CD4-positive, alpha-beta memory T cell (primary cell): Measurements from ENCODE around the gene TEDDM1. TPM values are rescaled to one million over a fixed set of nuclear protein-coding genes. Genes with fewer than 3 reads are reported as not detected.

Experiments
- polyA plus RNA-seq, 2 donors: library from polyadenylated mRNA; unstranded; fragments of 300-500 nt; fragmentation: Illumina TruSeq; gene quantifications; one replicate each; pipeline ENCODE4 v1.2.3, GENCODE V29; 2021
- total RNA-seq, 2 experiments: library from RNA; stranded (reverse); gene quantifications; one replicate each; pipeline ENCODE4 v1.2.3, GENCODE V29; 2021

TEDDM1 gene
- total and polyA plus RNA-seq, 4 experiments from 2014 or later, result not detected

Other genes starting within 250 kb of the TEDDM1 start
- gene GLUL, start 8.9 kb downstream of the TEDDM1 start, total RNA-seq, result 10 to 100 TPM; 78.5 to 96.0 TPM
- gene GLUL, start 8.9 kb downstream of the TEDDM1 start, polyA plus RNA-seq, result 10 to 100 TPM; 84.0 to 95.0 TPM
- not detected for gene RGSL1, start 49.5 kb upstream of the TEDDM1 start, total RNA-seq
- under 1 TPM in 1 of 2 donors, not detected in 1; 0.07 TPM for gene RGSL1, start 49.5 kb upstream of the TEDDM1 start, polyA plus RNA-seq
- 10 to 100 TPM; 33.9 to 35.4 TPM for gene RNASEL, start 188.6 kb upstream of the TEDDM1 start, total RNA-seq
- 10 to 100 TPM in 1 of 2 donors, 1 to 10 TPM in 1; 4.5 to 11.6 TPM for gene RNASEL, start 188.6 kb upstream of the TEDDM1 start, polyA plus RNA-seq
- 1 to 10 TPM; 1.3 to 1.4 TPM for gene RGS16, start 203.7 kb upstream of the TEDDM1 start, total RNA-seq
- 1 to 10 TPM; 2.8 to 3.7 TPM for gene RGS16, start 203.7 kb upstream of the TEDDM1 start, polyA plus RNA-seq